Measurements from ENCODE around the gene FAM110C. TPM values are rescaled to one million over a fixed set of nuclear protein-coding genes. Genes with fewer than 3 reads are reported as not detected.

FAM110C gene
- total RNA-seq, 1 experiment from 2014 or later = 5.0 TPM

GRCh38 chr2:80971-81736 lies 34.8 kb upstream of the FAM110C start:
- Histone ChIP-seq H4K20me1 (ENCODE audit: low read length) (no peaks in the 10 kb centered on the region), H3K27ac (ENCODE audit: low read length) (no peak overlapping the region), H3K9me3 (ENCODE audit: low read length) (no peaks in the 10 kb centered on the region), H3K4me1 (ENCODE audit: insufficient read depth, low read length) (no peaks in the 10 kb centered on the region), H3F3A (ENCODE audit: low read length, unreplicated experiment) (no peaks in the 10 kb centered on the region), H3K79me2 (ENCODE audit: low read length) (no peaks in the 10 kb centered on the region), H2AFZ (ENCODE audit: low read length) (no peak overlapping the region), H3K4me3 (ENCODE audit: low read length) (no peak overlapping the region), H3K36me3 (ENCODE audit: low read depth, low read length) (no peaks in the 10 kb centered on the region), H3K27me3 (ENCODE audit: low read length) (no peaks in the 10 kb centered on the region), H3K9ac (ENCODE audit: low read length) (no peak overlapping the region), H3K9me2 (replicated peaks; ENCODE audit: low read length) (no peaks in the 10 kb centered on the region), H3K4me2 (ENCODE audit: low read length) (no peak overlapping the region)
- TF ChIP-seq CTCF (conservative IDR thresholded peaks at IDR 0.05; ENCODE audit: low read depth, low read length) = no peak
- intact Hi-C loops (cut with micrococcal nuclease) = no loop called here
- ChIA-PET POLR2A (ENCODE audit: unreplicated experiment) (no interaction called here), CTCF (no interaction called here)
- DNase-seq (no peak), ATAC-seq (no peak)
- no TSS peak for BruUV-seq (replicated peaks)

GRCh38 chr2:80378-80777 lies 34.1 kb upstream of the FAM110C start:
- Histone ChIP-seq H3K9ac (ENCODE audit: low read length) (no peak overlapping the region), H3K4me2 (ENCODE audit: low read length) (no peak overlapping the region), H4K20me1 (ENCODE audit: low read length) (no peaks in the 10 kb centered on the region), H3K4me1 (ENCODE audit: insufficient read depth, low read length) (no peaks in the 10 kb centered on the region), H3K27me3 (ENCODE audit: low read length) (no peaks in the 10 kb centered on the region), H3F3A (ENCODE audit: low read length, unreplicated experiment) (no peaks in the 10 kb centered on the region), H3K79me2 (ENCODE audit: low read length) (no peaks in the 10 kb centered on the region), H3K9me2 (replicated peaks; ENCODE audit: low read length) (no peaks in the 10 kb centered on the region), H3K4me3 (ENCODE audit: low read length) (no peak overlapping the region), H3K27ac (ENCODE audit: low read length) (no peak overlapping the region), H2AFZ (ENCODE audit: low read length) (no peak overlapping the region), H3K9me3 (ENCODE audit: low read length) (no peaks in the 10 kb centered on the region), H3K36me3 (ENCODE audit: low read depth, low read length) (no peaks in the 10 kb centered on the region)
- no TSS peak for BruUV-seq (replicated peaks)
- TF ChIP-seq CTCF (conservative IDR thresholded peaks at IDR 0.05; ENCODE audit: low read depth, low read length) = no peak
- TF ChIP-seq EZH2phosphoT487 (IDR thresholded peaks at IDR 0.05; ENCODE audit: borderline replicate concordance, low read length) = no peak
- TF ChIP-seq EZH2 (IDR thresholded peaks at IDR 0.05; ENCODE audit: low read length, unreplicated experiment) = no peak
- no peak for ATAC-seq
- intact Hi-C loops (cut with micrococcal nuclease) = no loop called here
- ChIA-PET CTCF (no interaction called here), POLR2A (ENCODE audit: unreplicated experiment) (no interaction called here)
- DNase-seq = no peak

GRCh38 chr2:71309-72035 lies 25.2 kb upstream of the FAM110C start:
- H3K4me2 ChIP-seq (ENCODE audit: low read length) = peak overlapping the region; percentile 10; the same call in 1 of the 2 replicates
- ChIA-PET POLR2A (ENCODE audit: unreplicated experiment) (interaction anchor here (0.6 kb wide), 1 partner anchor 1612 kb away, joined by 9 read pairs; no protein-coding TSS in a partner anchor), CTCF (interaction anchor here (0.6 kb wide), 1 partner anchor 71 kb away, joined by 3 read pairs; no protein-coding TSS in a partner anchor)
- no peaks in the 10 kb centered on the region for H3K27me3 ChIP-seq (ENCODE audit: low read length)
- H3K36me3 ChIP-seq (ENCODE audit: low read depth, low read length) = no peaks in the 10 kb centered on the region
- intact Hi-C loops (cut with micrococcal nuclease) = no loop called here
- H4K20me1 ChIP-seq (ENCODE audit: low read length) = no peaks in the 10 kb centered on the region
- no peak overlapping the region for H3K4me3 ChIP-seq (ENCODE audit: low read length)
- H3K9ac ChIP-seq (ENCODE audit: low read length) = no peak overlapping the region
- H3K9me3 ChIP-seq (ENCODE audit: low read length) = no peaks in the 10 kb centered on the region
- ATAC-seq (peak; percentile 75), DNase-seq (peak; percentile 74)
- no peak overlapping the region for H2AFZ ChIP-seq (ENCODE audit: low read length)
- peak overlapping the region; percentile 29 for H3K27ac ChIP-seq (ENCODE audit: low read length)
- no TSS peak for BruUV-seq (replicated peaks)
- peaks cover 28% of the 10 kb centered on the region for H3K4me1 ChIP-seq (ENCODE audit: insufficient read depth, low read length)
- TF ChIP-seq CTCF (conservative IDR thresholded peaks at IDR 0.05; ENCODE audit: low read depth, low read length) (no peak), EZH2phosphoT487 (IDR thresholded peaks at IDR 0.05; ENCODE audit: borderline replicate concordance, low read length) (no peak), EZH2 (IDR thresholded peaks at IDR 0.05; ENCODE audit: low read length, unreplicated experiment) (no peak)
- H3K79me2 ChIP-seq (ENCODE audit: low read length) = no peaks in the 10 kb centered on the region
- H3K9me2 ChIP-seq (replicated peaks; ENCODE audit: low read length) = no peaks in the 10 kb centered on the region
- peaks cover 8% of the 10 kb centered on the region for H3F3A ChIP-seq (ENCODE audit: low read length, unreplicated experiment)

All from PC-3 (cell line).